ENCODE measurements around the gene CFAP45.

- TF ChIP-seq EZH2 (IDR thresholded peaks at IDR 0.05; ENCODE audit: low read depth, low read length, severe bottlenecking) (no peak), CTCF (IDR thresholded peaks at IDR 0.05; ENCODE audit: control extremely low read depth in 1 of 3, insufficient read depth in 1 of 3, low read depth in 1 of 3, low read length in 3 of 3) (no peak), EP300 (IDR thresholded peaks at IDR 0.05; ENCODE audit: borderline replicate concordance in 1 of 2, low read depth in 2 of 2, low read length in 2 of 2) (no peak), SIN3A (conservative IDR thresholded peaks at IDR 0.05 in 1 of 2, IDR thresholded peaks at IDR 0.05 in 1 of 2; ENCODE audit: low read depth in 1 of 2, low read length in 2 of 2) (no peak), HDAC6 (IDR thresholded peaks at IDR 0.05; ENCODE audit: low read depth, low read length) (no peak), USF2 (IDR thresholded peaks at IDR 0.05; ENCODE audit: low read length) (no peak), POLR2AphosphoS5 (IDR thresholded peaks at IDR 0.05; ENCODE audit: low read depth, low read length) (no peak), CEBPB (IDR thresholded peaks at IDR 0.05; ENCODE audit: low read depth, low read length) (no peak), GABPA (IDR thresholded peaks at IDR 0.05; ENCODE audit: borderline replicate concordance, insufficient read depth, low read length) (no peak)
Measured at GRCh38 chr1:159937054-159937750, 37.2 kb upstream of the CFAP45 start.

Measured in H1 (cell line).